GM12878 (cell line): ENCODE results near the gene CYP26B1. TPM values are rescaled to one million over a fixed set of nuclear protein-coding genes. Genes with fewer than 3 reads are reported as not detected.

Experiments
- ATAC-seq: fragments of 200-7000 bp; cut with Tn5 transposase; 3 replicates; pipeline ENCODE4 v1.9.1; 2020; ENCODE audit warnings: mild to moderate bottlenecking, moderate library complexity
- BruUV-seq: library from RNA; stranded (reverse); fragments of 400-500 nt; replicated peaks from 2 replicates; lab custom pipeline; 2021; lab: Mats Ljungman, UMichigan
- CTCF ChIA-PET: fragments of 300-600 bp; sonication (Branson Sonifier 250); formaldehyde crosslinking; extraction: SDS; loops from one replicate; lab custom pipeline; 2021; ENCODE audit warnings: inconsistent platforms; lab: Yijun Ruan, JAX
- POLR2A ChIA-PET: fragments of 350-600 bp; formaldehyde crosslinking; extraction: SDS; loops from one replicate; lab custom pipeline; 2021; ENCODE audit warnings: inconsistent platforms; lab: Charles Lee
- RAD21 ChIA-PET: fragments of 300-600 bp; sonication (Branson Sonifier 250); formaldehyde crosslinking; loops from one replicate; lab custom pipeline; 2023; ENCODE audit warnings: antibody characterized with exemption; ENCODE audit not compliant: unreplicated experiment; lab: Charles Lee
- SMC1A ChIA-PET: fragments of 300-600 bp; sonication (Branson Sonifier 250); formaldehyde crosslinking; loops from one replicate; lab custom pipeline; 2023; ENCODE audit not compliant: unreplicated experiment, uncharacterized antibody; lab: Charles Lee
- DNase-seq: peaks from one replicate; pipeline ENCODE4 v3.0.0-alpha.2; 2011; ENCODE audit warnings: low read depth, low spot score
- FAIRE-seq: peaks from 3 replicates; lab custom pipeline; 2011; peaks lifted over from hg19 to GRCh38; lab: Jason Lieb, UNC
- H2AFZ ChIP-seq: 2 replicates; pipeline ENCODE4 v1.6.0; 2011; ENCODE audit warnings: low read depth, low read length, control low read depth; ENCODE audit not compliant: control insufficient read depth
- H3K27ac ChIP-seq: 2 replicates; pipeline ENCODE4 v1.5.1; 2011; ENCODE audit warnings: control low read depth; ENCODE audit not compliant: control insufficient read depth, insufficient read depth
- H3K27me3 ChIP-seq, 2 experiments: replicated peaks in 1 of 2; 2 replicates each; pipeline versions ENCODE4 v1.6.0 to v1.6.1; 2011; ENCODE audit warnings: low read length in 1 of 2; ENCODE audit not compliant: control insufficient read depth in 2 of 2, insufficient read depth in 2 of 2
- H3K36me3 ChIP-seq, 2 experiments: 2 replicates each; pipeline ENCODE4 v1.5.1; 2011; ENCODE audit warnings: low read length in 1 of 2; ENCODE audit not compliant: control insufficient read depth in 2 of 2, insufficient read depth in 2 of 2
- H3K4me1 ChIP-seq: 2 replicates; pipeline ENCODE4 v1.6.1; 2011; ENCODE audit warnings: mild to moderate bottlenecking, low read length, moderate library complexity, mixed read lengths; ENCODE audit not compliant: control insufficient read depth, insufficient read depth
- H3K4me2 ChIP-seq: 2 replicates; pipeline ENCODE4 v1.6.0; 2011; ENCODE audit warnings: control low read depth; ENCODE audit not compliant: control insufficient read depth, insufficient read depth
- H3K4me3 ChIP-seq: fragments of 200-600 bp; sonication (generic); 2 replicates; pipeline ENCODE4 v1.5.1; 2016
- H3K79me2 ChIP-seq: 2 replicates; pipeline ENCODE4 v1.6.0; 2011; ENCODE audit warnings: low read length; ENCODE audit not compliant: control insufficient read depth, insufficient read depth
- H3K9ac ChIP-seq: 2 replicates; pipeline ENCODE4 v1.8.0; 2011; ENCODE audit warnings: low read length, control low read depth, mixed read lengths; ENCODE audit not compliant: control insufficient read depth, insufficient read depth
- H3K9me3 ChIP-seq: replicated peaks from 3 replicates; pipeline ENCODE4 v1.5.1; 2011; ENCODE audit warnings: mild to moderate bottlenecking, low read length; ENCODE audit not compliant: control insufficient read depth, insufficient read depth
- H4K20me1 ChIP-seq: 2 replicates; pipeline ENCODE4 v1.6.0; 2011; ENCODE audit not compliant: control insufficient read depth, insufficient read depth
- CHD4 ChIP-seq: fragments of 200-600 bp; sonication (generic); IDR thresholded peaks from 2 replicates; pipeline ENCODE4 v1.6.1; 2016; ENCODE audit warnings: mild to moderate bottlenecking
- LARP7 ChIP-seq: fragments of 450-650 bp; IDR thresholded peaks from 2 replicates; pipeline ENCODE4 v1.6.1; 2017; ENCODE audit warnings: mild to moderate bottlenecking
- MEF2B ChIP-seq: fragments of 450-650 bp; IDR thresholded peaks from 2 replicates; pipeline ENCODE4 v1.6.1; 2018; ENCODE audit warnings: mild to moderate bottlenecking, moderate library complexity; ENCODE audit not compliant: partially characterized antibody, poor library complexity, severe bottlenecking
- YBX1 ChIP-seq: fragments of 450-650 bp; IDR thresholded peaks from 2 replicates; pipeline ENCODE4 v1.6.1; 2016; ENCODE audit warnings: antibody characterized with exemption
- WGBS: methylation state at CpG from one replicate; pipeline ENCODE4 v1.1.6; 2016; ENCODE audit warnings: low lambda C conversion rate; ENCODE audit not compliant: insufficient replicate concordance, insufficient coverage; ENCODE audit errors: missing lambda C conversion rate; 5-methylcytosine and 5-hydroxymethylcytosine counted together
- in situ Hi-C: fragments of 300-500 bp; cut with MboI; formaldehyde crosslinking; loops from 9 replicates; pipeline ENCODE4 v1.14.3; 2018; ENCODE audit warnings: mixed read lengths
- intact Hi-C: fragments of 100-400 bp; cut with micrococcal nuclease; formaldehyde crosslinking; loops from one replicate; pipeline ENCODE4 v1.14.2; 2022; ENCODE audit not compliant: unreplicated experiment
- polyA plus RNA-seq, 11 experiments: library from polyadenylated mRNA; depleted of rRNA in 4 of 11; unstranded in 6 of 11; stranded (reverse) in 5 of 11; fragments of >200 nt; fragmentation: Nextera tagmentation in 4 of 11; fragmentation: Illumina TruSeq in 1 of 11; extraction: Ambion mirVana in 4 of 11; extraction: Trizol in 1 of 11; gene quantifications; 1 replicate in 1 of 11; 2 replicates in 10 of 11; pipeline versions ENCODE4 v1.2.1 to v1.2.3, GENCODE V29; 2011 to 2016; ENCODE audit warnings: inconsistent platforms in 2 of 11, missing spikeins in 2 of 11, low read depth in 1 of 11
- total RNA-seq, 4 experiments: library from RNA; depleted of rRNA in 3 of 4; stranded (reverse); fragments of >200 nt in 3 of 4; fragmentation: Illumina TruSeq in 1 of 4; extraction: Trizol in 1 of 4; gene quantifications; 2 replicates each; pipeline versions ENCODE4 v1.2.1 to v1.2.3, GENCODE V29; 2013 to 2021
- TF ChIP-seq, protein P1 (sequence below): fragments of 450-650 bp; IDR thresholded peaks from 2 replicates; pipeline ENCODE4 v1.6.1; 2017; ENCODE audit warnings: borderline replicate concordance

Gene CYP26B1
- total and polyA plus RNA-seq, 10 of the 15 experiments (the other 5 are each of a cell fraction or from before 2014, with no cell fraction given), result not detected

DNA sequence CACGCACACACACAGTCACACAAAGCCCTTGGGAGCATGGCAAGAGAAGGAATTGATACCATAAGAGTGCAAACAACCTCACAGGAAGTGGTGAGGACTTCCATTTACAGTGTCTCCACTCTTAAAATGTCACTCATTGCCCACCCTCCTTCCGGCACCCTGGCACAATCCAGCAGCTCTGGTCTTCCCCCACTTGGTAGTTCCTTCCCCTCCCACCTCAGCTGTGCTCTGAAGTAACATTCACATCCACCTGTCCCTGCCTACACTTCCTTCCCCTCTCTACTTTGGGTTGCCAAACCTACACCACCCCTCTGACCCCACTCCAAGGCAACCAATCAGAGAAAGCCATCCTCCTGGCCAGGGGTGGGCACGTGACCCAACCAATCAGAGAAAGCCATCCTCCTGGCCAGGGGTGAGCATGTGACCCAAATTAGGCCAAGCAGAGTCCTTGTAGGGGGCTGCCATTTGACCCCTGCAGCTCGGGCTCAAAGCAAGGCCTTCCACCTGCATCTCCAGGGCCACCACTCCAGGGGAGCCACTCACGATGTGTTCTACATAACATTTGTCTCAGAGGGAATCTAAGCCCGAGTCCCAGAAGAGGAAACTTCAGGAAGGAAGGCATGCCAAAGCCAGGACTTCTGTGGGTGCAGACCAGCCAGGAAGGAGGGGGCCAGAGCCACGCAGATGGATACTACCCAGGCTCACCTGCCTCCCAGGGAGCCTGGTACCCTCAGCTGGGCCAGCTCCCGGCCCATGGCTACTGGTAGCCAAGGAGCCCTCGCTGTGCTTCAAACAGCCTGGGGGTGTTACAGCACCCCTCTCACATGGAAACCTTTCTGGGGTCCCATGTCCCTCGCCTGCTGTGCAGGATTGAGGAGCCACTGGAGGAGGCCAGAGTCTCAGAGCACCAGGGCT lies 21.2 kb downstream of the CYP26B1 start:
- Histone ChIP-seq H3K4me3 (no peak overlapping the region), H3K36me3 (no peaks in the 10 kb centered on the region), H3K27me3 (no peaks in the 10 kb centered on the region; a peak in 1 of 4 replicates), H3K27ac (no peak overlapping the region), H4K20me1 (no peaks in the 10 kb centered on the region), H3K9me3 (no peaks in the 10 kb centered on the region), H3K9ac (no peak overlapping the region), H3K4me2 (no peak overlapping the region), H3K4me1 (no peaks in the 10 kb centered on the region), H3K79me2 (no peaks in the 10 kb centered on the region), H2AFZ (no peak overlapping the region)
- BruUV-seq, result no TSS peak
- TF ChIP-seq, protein P1, sequence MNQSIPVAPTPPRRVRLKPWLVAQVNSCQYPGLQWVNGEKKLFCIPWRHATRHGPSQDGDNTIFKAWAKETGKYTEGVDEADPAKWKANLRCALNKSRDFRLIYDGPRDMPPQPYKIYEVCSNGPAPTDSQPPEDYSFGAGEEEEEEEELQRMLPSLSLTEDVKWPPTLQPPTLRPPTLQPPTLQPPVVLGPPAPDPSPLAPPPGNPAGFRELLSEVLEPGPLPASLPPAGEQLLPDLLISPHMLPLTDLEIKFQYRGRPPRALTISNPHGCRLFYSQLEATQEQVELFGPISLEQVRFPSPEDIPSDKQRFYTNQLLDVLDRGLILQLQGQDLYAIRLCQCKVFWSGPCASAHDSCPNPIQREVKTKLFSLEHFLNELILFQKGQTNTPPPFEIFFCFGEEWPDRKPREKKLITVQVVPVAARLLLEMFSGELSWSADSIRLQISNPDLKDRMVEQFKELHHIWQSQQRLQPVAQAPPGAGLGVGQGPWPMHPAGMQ, result no peak
- TF ChIP-seq LARP7 (no peak), MEF2B (peak; percentile 48), CHD4 (no peak), YBX1 (no peak)
- CTCF ChIA-PET, result no interaction called here
- POLR2A ChIA-PET, result no interaction called here
- no peak for ATAC-seq
- in situ Hi-C loops (loop anchor here (25.0 kb wide), 1 partner anchor 839 kb away; no protein-coding TSS in a partner anchor), intact Hi-C loops (no loop called here)
- DNase-seq, result no peak
- no peak for FAIRE-seq
- WGBS, result 7% methylated on average over 10 of the region's 10 CpGs
- SMC1A ChIA-PET, result interaction anchor here (0.5 kb wide), 1 partner anchor 203 kb away, joined by 3 read pairs; no protein-coding TSS in a partner anchor
- RAD21 ChIA-PET, result no interaction called here
